Stimulated activated naive CD8-positive, alpha-beta T cell treated with anti-CD3 and anti-CD28 coated beads, Interleukin-15, Interleukin-2, amounts not matched to agents 100 U/mL and 50 U/mL, for 24 hours (primary cell): Measurements from ENCODE around the gene FTO.

Experiments used
- ATAC-seq: fragments of 150-1000 bp; cut with Tn5 transposase; one replicate; pipeline ENCODE4 v1.10.0; 2021
- DNase-seq: peaks from one replicate; pipeline ENCODE4 v3.0.0; 2021

The FTO gene

GRCh38 chr16:54059319-54059718, 355.4 kb downstream of the FTO start:
- ATAC-seq: no peak
- no peak for DNase-seq

GRCh38 chr16:54060599-54061421, 356.9 kb downstream of the FTO start:
- ATAC-seq (no peak), DNase-seq (no peak)

DNA sequence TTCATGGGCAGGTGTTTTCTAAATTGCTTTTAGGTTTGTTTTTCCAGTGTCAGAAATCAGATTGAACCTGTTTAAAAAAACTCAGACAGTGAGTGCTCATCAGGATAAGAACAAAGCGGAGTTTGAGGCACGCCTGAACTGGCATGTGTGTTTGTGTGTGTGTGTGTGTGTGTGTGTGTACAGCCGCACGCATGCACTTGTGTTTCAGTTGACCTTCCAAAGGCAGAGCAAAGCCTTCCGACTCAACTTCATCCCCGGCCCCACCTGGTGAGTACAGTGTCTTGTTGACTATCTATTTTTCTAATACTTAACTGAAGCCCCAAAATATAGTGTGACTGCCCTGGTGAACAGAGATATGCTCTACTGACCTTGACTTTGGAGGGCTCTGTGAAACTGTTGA, 357.5 kb downstream of the FTO start:
- ATAC-seq: no peak
- DNase-seq: no peak

DNA sequence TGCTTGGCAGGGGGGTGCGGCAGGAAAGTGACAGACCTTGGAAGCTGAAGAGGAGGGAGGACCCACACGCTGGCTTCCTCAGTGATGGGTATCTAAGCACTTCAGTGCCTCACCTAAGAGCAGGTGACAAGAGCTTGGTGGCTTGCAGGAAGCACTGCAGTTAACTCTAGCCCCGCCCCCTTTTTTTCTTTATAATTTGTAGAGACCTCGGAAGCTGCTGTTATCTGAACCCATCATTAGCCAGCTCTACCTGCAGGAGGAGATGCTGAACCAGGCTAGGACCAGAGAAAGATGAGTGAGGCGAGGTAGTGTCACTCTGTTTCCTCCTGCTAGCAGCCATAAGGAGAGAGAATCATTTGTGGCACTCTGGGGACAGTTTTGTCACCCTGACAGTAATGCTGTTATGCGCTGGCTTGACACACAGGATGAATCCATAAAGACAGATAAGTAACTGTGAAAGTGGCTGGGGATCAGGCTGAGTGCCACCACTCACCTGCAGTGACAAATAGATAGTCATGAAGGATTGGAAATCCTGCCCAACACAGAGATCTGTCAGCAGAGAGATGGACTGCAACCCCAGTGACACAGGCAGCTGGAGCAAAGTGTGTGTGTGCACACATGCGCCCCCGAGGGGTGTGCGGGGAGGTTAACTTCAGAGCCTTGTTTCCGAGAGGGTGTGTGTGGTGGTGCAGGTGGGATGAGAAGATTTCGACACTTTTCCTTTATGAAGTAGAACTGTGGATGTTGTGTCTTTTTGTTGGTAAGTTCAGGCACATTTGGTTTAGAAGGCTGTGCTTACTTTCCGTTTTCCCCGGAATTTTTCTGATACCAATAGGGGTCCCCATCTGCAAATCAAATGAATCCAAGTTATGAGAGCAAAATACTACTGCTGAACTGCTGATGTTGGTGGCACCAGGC, 358.7 kb downstream of the FTO start:
- DNase-seq (no peak), ATAC-seq (no peak)

- ATAC-seq: no peak
- DNase-seq: no peak
These were observed 359.4 kb downstream of the FTO start for GRCh38 chr16:54063279-54063773.

DNA sequence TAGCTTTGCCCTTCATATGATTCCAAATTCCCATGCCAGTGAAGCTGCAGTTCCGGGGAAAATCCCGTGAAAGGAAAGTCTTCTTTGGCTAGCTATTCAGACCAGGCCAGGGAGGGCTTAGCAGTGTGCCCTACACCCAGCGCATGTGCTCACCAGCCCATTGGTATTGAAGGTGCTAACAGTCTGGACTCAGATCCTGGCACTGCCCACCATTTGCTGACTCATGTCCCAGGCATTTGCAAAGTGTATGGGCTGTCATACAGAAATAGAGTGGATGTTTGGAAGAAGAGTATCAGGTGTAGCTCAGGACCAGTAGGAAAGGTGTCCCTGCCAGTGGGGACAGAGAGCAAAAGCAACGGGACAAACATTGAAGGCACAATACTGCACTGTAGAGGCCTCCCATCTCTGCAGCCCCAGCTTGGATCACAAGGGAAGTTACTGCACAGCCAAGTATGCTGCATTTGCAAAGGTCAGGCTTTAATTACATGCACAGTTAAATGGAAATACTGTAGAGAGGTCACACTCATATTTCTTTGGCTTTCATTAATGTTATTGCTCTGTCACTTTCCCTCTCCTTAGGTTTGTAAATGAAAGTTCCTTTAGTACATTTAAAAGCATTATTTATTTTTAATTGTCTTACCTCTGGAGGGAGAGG, 362.6 kb downstream of the FTO start:
- DNase-seq (no peak), ATAC-seq (no peak)

DNA sequence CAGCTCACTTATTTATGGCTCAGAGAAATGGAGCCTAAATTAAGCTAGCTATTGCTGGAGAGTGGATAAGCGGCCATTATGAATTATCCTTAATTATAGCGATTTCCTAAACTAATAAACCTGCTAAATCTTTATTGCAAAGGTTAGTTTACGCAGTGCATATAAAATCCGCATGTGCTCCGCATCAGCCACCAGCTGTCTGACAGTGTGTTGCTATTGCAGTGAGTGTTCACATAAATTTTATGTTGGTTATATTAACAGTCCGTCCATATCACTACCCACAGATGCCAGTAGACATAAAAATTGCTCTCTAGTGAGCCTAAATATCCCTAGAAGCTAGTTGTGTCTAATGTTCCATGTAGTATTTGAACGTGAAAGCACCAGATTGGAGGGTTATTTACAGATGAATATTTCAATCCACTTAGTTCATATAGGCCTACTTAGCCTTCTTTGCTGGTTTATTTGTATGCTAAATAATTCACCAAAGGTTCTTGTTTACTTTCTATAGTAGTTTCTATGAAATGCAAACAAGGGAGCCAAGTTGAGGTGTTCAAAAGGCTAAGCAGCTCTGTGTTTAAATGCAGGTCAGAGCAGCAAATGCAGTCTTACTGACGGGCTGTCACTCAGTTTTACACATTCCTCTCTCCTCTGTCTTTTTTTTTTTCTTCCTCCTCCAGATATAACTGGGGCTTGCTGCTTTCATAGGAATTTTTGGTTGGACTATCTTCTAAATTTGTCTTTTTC, 363.5 kb downstream of the FTO start:
- DNase-seq: no peak
- ATAC-seq: no peak

DNA sequence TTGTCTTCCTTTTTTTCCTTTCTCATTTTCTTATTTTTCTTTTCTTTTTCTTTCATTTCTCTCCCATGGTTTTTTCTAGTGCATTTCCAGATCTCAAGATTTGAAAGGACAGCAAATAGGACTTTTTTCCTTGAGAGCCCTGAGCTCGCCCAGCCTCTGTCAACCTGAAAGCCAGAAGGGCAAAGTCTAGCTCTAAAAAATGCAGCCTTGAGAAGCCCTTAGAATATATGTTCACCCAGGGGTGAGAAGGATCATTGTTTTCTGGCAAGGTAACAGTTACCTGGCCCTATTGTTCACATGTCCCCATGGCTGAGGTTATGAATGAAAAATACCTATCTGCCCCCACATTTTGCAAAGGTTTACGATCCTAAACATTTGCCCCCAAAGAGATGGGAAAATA, 364.3 kb downstream of the FTO start:
- ATAC-seq: no peak
- DNase-seq: no peak

DNA sequence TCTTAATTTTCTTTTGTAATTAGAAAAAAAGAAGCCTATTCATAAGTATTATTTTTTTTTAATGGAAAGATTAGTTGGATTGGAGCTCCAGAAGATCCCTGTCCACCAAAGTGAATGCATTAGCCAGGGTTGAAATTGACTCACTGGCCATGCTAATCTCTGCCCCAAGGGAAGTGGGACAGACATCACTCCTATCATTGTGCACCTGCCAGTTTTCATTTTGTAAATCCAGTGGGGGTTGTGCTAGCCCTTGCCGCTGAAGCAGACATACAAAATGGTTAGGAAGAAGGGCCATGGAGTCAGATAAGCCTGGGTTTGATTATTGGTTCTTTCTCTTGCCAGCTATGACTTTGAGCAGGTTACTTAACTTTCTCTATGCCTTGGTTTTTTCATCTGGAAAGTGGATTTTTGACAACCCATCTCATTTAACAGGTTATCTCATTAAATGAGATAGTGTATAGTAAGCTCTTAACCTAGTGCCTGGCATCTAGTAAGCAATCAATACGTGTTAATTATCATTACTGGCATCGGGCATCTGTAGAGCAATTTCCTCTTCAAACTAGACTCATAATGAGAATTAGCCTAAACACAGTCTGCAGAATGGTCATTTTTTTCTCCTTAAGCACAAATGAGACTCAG, 365.8 kb downstream of the FTO start:
- no peak for ATAC-seq
- no peak for DNase-seq

- ATAC-seq (no peak), DNase-seq (no peak)
These were observed 366.9 kb downstream of the FTO start for GRCh38 chr16:54070789-54071343.

DNA sequence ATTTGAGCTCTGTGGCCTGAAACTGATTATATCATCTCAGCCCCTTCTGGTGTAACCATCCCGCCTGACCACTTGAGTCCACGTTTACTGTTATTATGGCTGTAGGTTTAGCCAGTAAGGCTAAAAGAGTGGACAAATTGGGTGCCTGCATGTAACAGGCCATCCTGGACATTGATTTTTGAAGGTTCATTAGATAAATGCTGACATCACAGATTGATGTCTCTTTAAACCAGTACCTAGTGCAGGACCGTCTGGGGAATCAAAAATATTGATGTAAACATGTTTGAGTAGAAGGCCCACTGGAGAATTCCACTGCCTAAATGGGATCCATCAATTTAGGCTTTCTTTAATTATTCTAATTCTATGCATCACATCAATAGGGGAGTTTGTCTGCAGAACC, 367.6 kb downstream of the FTO start:
- DNase-seq (no peak), ATAC-seq (no peak)

- ATAC-seq (no peak), DNase-seq (no peak)
These were observed 368.3 kb downstream of the FTO start for GRCh38 chr16:54072237-54072636.

GRCh38 chr16:54073356-54073755, 369.4 kb downstream of the FTO start:
- ATAC-seq (no peak), DNase-seq (no peak)

- ATAC-seq (no peak), DNase-seq (no peak)
These were observed 371.5 kb downstream of the FTO start for GRCh38 chr16:54075446-54075845.

GRCh38 chr16:54076006-54076504, 372.1 kb downstream of the FTO start:
- ATAC-seq: no peak

DNA sequence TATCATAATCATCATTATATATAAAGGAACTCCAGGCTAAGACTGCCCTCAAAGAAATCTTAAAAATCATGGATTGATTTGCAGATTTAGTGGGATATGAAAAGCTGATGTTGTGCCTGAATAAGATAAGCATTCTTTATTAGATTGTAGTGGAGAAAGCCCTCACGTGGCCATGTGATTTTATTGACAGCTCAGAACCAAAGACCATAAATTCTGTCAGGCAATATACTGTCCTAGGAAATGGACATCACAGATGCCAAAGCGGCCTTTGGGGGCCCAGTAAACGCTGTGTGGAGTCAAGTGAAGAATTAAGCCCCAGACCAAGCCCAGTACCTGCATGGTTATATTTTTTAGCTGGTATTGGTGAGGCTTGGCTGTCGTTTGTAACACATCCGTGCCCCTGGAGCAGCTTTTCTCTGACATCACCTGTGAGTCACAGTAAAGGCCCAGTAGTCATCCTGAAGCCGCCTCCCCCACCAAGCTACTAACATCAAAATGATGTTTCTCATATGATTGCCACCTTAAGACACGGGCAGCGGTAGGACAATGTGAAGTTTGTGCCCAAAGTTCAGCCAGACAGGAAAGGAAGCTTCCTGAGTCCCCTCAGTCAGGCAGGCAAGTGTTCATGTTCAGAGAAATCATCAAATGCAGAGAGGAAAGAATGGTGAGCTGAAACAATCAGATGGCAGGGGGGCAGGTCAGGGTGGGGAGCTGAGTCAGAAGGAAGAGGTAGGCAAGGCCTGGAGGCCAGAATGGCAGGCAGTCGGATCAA, 373.3 kb downstream of the FTO start:
- ATAC-seq: no peak

More at GRCh38 chr16:54076006-54076504, 372.1 kb downstream of the FTO start:
- no peak for DNase-seq

DNA sequence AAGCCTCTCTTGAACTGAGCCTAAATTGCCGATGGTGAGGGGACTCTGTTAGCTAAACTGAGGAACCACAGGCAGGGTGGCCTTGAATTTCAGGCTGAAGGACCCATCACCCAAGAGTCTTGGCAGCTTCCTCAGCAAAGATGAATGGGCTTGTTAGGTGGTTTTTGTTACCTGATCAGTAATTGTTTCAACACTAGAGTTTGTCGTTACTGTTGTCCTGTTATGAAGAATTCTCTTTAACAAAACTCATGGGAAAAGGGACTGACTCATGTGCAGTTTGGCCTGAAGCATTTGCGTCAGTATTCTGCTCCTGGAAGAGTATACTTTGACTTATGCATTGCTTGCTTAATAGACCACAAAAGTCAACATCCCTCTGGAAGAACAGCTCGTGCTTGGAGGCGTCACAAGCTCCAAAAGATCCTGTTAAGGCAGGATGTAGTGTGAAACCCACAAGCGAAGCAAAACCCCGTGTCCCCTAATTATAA, 376.6 kb downstream of the FTO start:
- ATAC-seq (no peak), DNase-seq (no peak)

More for the DNA sequence above, 373.3 kb downstream of the FTO start:
- no peak for DNase-seq

- ATAC-seq (no peak), DNase-seq (no peak)
These were observed 382.8 kb downstream of the FTO start for GRCh38 chr16:54086791-54087190.

GRCh38 chr16:54090602-54091001, 386.6 kb downstream of the FTO start:
- ATAC-seq (no peak), DNase-seq (no peak)

GRCh38 chr16:54093281-54093680, 389.3 kb downstream of the FTO start:
- DNase-seq: no peak

More at GRCh38 chr16:54093281-54093680, 389.3 kb downstream of the FTO start:
- no peak for ATAC-seq
